ENCODE data around the gene FBXL4.

Gene FBXL4

DNA sequence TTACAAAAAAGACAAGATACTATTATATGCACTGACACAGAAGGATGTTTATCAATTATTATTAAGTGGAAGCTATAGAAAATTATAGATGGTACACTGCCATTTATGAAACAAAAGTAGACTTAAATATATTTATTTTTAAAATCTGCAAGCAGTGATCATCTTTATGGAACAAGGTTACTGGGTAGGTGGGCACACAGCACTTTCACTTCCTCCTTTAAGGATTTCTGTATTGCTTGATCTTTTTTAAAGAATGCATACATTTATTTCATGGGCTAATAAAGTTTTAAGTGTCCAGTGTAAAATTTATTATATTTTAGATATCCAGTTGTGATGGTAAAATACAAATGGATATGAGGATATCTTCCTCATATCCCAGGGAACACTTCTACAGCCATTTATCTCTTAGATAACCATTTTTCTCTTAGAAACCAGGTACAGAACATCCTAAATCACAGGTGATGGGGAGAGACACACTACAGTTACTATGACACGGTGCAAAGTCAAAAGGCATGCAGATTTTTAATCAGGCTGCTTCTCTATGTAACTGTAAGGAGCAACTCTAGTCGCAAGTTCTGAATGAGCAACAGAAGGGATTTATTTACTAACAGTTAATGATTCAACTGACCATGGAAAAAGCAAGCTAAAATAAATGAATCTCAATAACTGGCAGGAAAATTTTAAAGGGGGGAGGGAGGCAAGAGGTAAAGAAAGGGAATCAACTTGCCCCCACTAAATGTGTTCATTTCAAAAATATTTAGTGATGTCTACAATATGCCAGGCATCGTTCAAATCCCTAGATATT lies 2.2 kb downstream of the FBXL4 start:
- no peak overlapping the region for H3K27ac ChIP-seq (ENCODE audit: low read depth, low read length)
- H3K36me3 ChIP-seq (ENCODE audit: insufficient read depth, low read length), result 0 out of 2 replicates have a peak, but pooled peaks cover under 1% of the 10 kb centered on the region
- peaks cover 12% of the 10 kb centered on the region; the same call in 1 of the 2 replicates for H3K4me1 ChIP-seq (ENCODE audit: insufficient read depth, low read length)
- 0 out of 2 replicates have a peak overlapping the region, but pooled peaks have one; percentile 96 for H3K4me3 ChIP-seq (ENCODE audit: low read length)
- no peak overlapping the region for H3K9ac ChIP-seq (ENCODE audit: low read depth, low read length)
- 90% methylated on average over 3 of the region's 3 CpGs for WGBS
- H3K27me3 ChIP-seq (ENCODE audit: insufficient read depth, low read length), result no peaks in the 10 kb centered on the region
- peaks cover 5% of the 10 kb centered on the region; the same call in 1 of the 2 replicates for H3K9me3 ChIP-seq (ENCODE audit: insufficient read depth, low read depth, low read length)

DNA sequence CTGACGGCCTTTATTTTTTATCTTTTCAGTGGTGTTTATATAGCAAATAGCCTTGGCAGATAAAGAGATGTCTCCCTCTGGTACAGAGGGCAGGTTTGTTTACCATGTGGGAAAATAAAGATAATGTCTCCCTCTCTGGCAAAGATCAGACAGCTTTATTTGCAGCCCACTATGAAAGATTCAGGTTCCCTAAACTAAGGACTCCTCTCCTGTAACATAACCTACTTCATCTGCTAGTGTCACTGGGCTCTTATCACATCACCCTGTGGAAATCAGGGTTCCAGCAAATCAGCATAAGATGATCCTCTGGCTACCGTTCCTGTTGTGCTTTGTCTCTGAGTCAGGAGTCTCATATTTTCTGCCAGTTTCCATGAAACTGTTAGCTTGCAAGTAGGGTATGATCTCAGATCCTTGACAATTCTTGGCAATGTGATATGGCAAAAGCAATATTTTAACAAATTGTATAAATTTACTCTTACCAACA lies 3.1 kb downstream of the FBXL4 start:
- 84% methylated on average over 2 of the region's 2 CpGs for WGBS
- peaks cover 9% of the 10 kb centered on the region; the same call in 1 of the 2 replicates for H3K9me3 ChIP-seq (ENCODE audit: insufficient read depth, low read depth, low read length)
- H3K4me3 ChIP-seq (ENCODE audit: low read length), result no peak overlapping the region
- 0 out of 2 replicates have a peak, but pooled peaks cover 3% of the 10 kb centered on the region for H3K36me3 ChIP-seq (ENCODE audit: insufficient read depth, low read length)
- H3K4me1 ChIP-seq (ENCODE audit: insufficient read depth, low read length), result peaks cover 12% of the 10 kb centered on the region; the same call in 1 of the 2 replicates
- H3K27ac ChIP-seq (ENCODE audit: low read depth, low read length), result no peak overlapping the region
- H3K9ac ChIP-seq (ENCODE audit: low read depth, low read length), result no peak overlapping the region
- H3K27me3 ChIP-seq (ENCODE audit: insufficient read depth, low read length), result no peaks in the 10 kb centered on the region

DNA sequence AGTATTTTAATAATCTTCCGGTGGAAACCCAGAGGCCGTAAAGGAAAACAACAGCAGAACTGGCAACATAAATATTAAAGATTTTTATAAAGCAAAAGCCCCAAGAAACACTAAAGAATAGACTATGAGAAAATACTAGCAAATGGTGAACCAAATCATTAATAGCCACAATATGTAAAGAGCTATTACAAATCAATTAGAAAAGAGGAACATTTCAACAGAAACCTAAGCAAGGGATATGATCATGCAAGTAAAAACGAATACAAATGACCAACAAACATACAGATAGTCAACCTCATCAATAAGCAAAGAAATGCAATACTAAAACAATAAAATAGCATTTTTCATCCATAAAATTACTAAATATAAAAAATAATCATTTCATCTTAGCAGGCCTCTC lies 3.6 kb downstream of the FBXL4 start:
- Histone ChIP-seq H3K27me3 (ENCODE audit: insufficient read depth, low read length) (no peaks in the 10 kb centered on the region), H3K9me3 (ENCODE audit: insufficient read depth, low read depth, low read length) (peaks cover 9% of the 10 kb centered on the region; the same call in 1 of the 2 replicates), H3K9ac (ENCODE audit: low read depth, low read length) (no peak overlapping the region), H3K27ac (ENCODE audit: low read depth, low read length) (no peak overlapping the region), H3K4me3 (ENCODE audit: low read length) (no peak overlapping the region), H3K4me1 (ENCODE audit: insufficient read depth, low read length) (peaks cover 12% of the 10 kb centered on the region; the same call in 1 of the 2 replicates), H3K36me3 (ENCODE audit: insufficient read depth, low read length) (0 out of 2 replicates have a peak, but pooled peaks cover 3% of the 10 kb centered on the region)
- WGBS, result 95% methylated on average over 1 of the region's 3 CpGs

DNA sequence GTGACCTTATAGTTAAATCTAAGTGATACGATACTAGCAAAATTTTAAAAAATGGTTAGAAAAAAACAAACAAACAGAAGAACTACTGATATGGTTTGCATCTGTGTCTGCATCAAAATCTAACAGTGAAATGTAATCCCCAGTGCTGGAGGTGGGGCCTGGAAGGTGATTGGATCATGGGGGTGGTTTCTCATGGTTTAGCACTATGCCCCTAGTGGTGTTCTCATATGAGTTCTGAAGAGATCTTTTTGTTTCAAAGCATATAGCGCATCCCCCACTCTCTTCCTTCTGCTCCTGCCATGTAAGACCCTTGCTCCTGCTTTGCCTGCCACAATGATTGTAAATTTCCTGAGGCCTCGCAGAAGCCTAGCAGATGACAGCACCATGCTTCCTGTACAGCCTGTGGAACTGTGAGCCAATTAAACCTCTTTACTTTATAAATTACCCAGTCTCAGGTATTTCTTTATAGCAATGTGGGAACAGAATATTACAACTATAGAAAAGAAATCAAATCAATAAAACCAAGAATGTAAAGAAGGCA lies 5.4 kb downstream of the FBXL4 start:
- Histone ChIP-seq H3K9me3 (ENCODE audit: insufficient read depth, low read depth, low read length) (peaks cover 9% of the 10 kb centered on the region; the same call in 1 of the 2 replicates), H3K27me3 (ENCODE audit: insufficient read depth, low read length) (no peaks in the 10 kb centered on the region), H3K36me3 (ENCODE audit: insufficient read depth, low read length) (0 out of 2 replicates have a peak, but pooled peaks cover 3% of the 10 kb centered on the region), H3K4me3 (ENCODE audit: low read length) (no peak overlapping the region), H3K4me1 (ENCODE audit: insufficient read depth, low read length) (peaks cover 9% of the 10 kb centered on the region; the same call in 1 of the 2 replicates), H3K27ac (ENCODE audit: low read depth, low read length) (no peak overlapping the region), H3K9ac (ENCODE audit: low read depth, low read length) (no peak overlapping the region)
- WGBS, result 97% methylated on average over 2 of the region's 3 CpGs

DNA sequence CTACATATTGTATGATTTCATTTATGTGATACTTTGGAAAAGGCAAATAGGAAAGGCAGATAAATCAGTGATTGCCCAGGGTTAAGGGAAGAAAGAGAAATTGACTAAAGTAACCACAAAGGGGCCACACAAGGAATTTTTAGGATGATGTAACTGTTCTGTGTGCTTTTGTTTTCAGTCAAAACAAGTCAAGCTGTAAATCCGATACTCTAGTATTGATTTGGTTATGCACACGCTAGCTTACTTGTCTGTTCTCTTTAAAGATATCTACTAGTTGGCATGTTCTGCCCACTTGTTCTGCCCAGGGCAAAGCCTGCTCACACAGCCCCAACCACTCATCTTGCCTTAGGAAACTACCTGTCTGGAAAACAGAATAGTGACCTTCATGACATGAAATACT lies 6.4 kb downstream of the FBXL4 start:
- H3K36me3 ChIP-seq (ENCODE audit: insufficient read depth, low read length), result 0 out of 2 replicates have a peak, but pooled peaks cover 3% of the 10 kb centered on the region
- 98% methylated on average over 2 of the region's 2 CpGs for WGBS
- peaks cover 9% of the 10 kb centered on the region; the same call in 1 of the 2 replicates for H3K9me3 ChIP-seq (ENCODE audit: insufficient read depth, low read depth, low read length)

DNA sequence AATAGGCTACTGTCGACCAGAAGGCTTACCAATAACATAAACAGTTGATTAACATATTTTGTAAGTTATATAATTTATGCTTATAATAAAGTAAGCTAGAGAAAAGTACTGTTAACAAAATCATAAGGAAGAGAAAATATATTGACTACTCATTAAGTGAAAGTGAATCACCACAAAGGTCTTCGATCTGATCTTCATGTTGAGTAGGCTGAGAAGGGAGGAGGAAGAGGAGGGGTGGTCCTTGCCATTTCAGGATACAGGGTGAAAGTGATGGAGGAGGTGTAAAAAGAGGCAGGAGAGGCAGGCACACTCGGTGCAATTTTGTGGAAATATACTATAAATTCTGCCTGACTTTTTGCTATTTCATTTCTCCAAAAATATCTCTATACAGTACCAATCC lies 10.4 kb downstream of the FBXL4 start:
- H3K27me3 ChIP-seq (ENCODE audit: insufficient read depth, low read length), result no peaks in the 10 kb centered on the region
- H3K9ac ChIP-seq (ENCODE audit: low read depth, low read length), result no peak overlapping the region
- H3K36me3 ChIP-seq (ENCODE audit: insufficient read depth, low read length), result 0 out of 2 replicates have a peak, but pooled peaks cover 3% of the 10 kb centered on the region
- H3K4me1 ChIP-seq (ENCODE audit: insufficient read depth, low read length), result peaks cover 8% of the 10 kb centered on the region
- no peak overlapping the region for H3K27ac ChIP-seq (ENCODE audit: low read depth, low read length)
- peaks cover 6% of the 10 kb centered on the region; the same call in 1 of the 2 replicates for H3K9me3 ChIP-seq (ENCODE audit: insufficient read depth, low read depth, low read length)
- WGBS, result 90% methylated on average over 2 of the region's 3 CpGs
- H3K4me3 ChIP-seq (ENCODE audit: low read length), result no peak overlapping the region

More for the DNA sequence above, 6.4 kb downstream of the FBXL4 start:
- Histone ChIP-seq H3K27me3 (ENCODE audit: insufficient read depth, low read length) (no peaks in the 10 kb centered on the region), H3K4me1 (ENCODE audit: insufficient read depth, low read length) (peaks cover 2% of the 10 kb centered on the region; the same call in 1 of the 2 replicates), H3K9ac (ENCODE audit: low read depth, low read length) (no peak overlapping the region), H3K4me3 (ENCODE audit: low read length) (no peak overlapping the region), H3K27ac (ENCODE audit: low read depth, low read length) (no peak overlapping the region)

DNA sequence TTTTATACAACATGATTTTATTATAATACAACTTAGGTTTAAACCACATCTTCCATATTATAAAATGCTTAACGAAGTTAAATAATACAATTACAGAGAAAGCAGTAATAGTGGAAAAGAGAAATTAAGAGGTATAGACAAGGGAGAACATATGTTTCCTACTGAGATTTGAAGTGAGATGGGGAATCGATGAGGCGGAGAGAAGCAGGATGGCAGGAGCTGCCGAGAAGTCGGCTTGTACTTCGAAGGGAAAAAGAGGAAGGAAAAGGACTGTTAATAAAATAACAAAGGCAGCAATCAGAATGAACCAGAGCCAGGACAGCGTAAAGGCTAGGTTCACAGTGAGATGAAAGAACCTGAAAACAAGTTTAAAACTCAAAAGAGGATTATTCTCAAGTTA lies 15.4 kb downstream of the FBXL4 start:
- H3K36me3 ChIP-seq (ENCODE audit: insufficient read depth, low read length), result peaks cover 2% of the 10 kb centered on the region; the same call in 1 of the 2 replicates
- 56% methylated on average over 6 of the region's 7 CpGs for WGBS
- no peak overlapping the region; the same call in 1 of the 2 replicates for H3K4me3 ChIP-seq (ENCODE audit: low read length)
- no peak overlapping the region for H3K9ac ChIP-seq (ENCODE audit: low read depth, low read length)
- no peaks in the 10 kb centered on the region for H3K9me3 ChIP-seq (ENCODE audit: insufficient read depth, low read depth, low read length)
- peaks cover 17% of the 10 kb centered on the region for H3K4me1 ChIP-seq (ENCODE audit: insufficient read depth, low read length)
- H3K27me3 ChIP-seq (ENCODE audit: insufficient read depth, low read length), result no peaks in the 10 kb centered on the region
- no peak overlapping the region for H3K27ac ChIP-seq (ENCODE audit: low read depth, low read length)

DNA sequence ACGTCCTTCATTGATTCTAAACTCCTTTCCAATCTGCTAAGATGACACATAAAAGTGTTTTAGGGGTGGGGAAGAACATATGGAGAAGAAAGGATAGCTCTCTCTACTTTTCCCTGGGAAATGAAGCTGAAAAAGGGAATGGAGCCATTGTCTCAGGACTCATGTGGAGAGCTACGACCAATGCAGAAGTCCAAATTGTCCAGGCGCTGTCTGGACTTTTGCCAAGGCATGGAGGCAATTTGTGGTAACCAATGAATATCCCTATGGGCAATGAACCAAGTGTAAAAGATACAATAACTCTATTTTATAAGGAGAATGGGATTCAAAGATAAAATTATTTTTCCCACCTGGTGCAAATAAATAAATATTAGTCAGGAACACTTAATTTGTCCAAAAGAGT lies 16.1 kb downstream of the FBXL4 start:
- H3K4me1 ChIP-seq (ENCODE audit: insufficient read depth, low read length), result peaks cover 19% of the 10 kb centered on the region
- H3K9me3 ChIP-seq (ENCODE audit: insufficient read depth, low read depth, low read length), result no peaks in the 10 kb centered on the region
- WGBS, result 88% methylated on average over 2 of the region's 3 CpGs
- H3K27ac ChIP-seq (ENCODE audit: low read depth, low read length), result no peak overlapping the region
- no peak overlapping the region for H3K4me3 ChIP-seq (ENCODE audit: low read length)
- H3K9ac ChIP-seq (ENCODE audit: low read depth, low read length), result no peak overlapping the region
- no peaks in the 10 kb centered on the region for H3K27me3 ChIP-seq (ENCODE audit: insufficient read depth, low read length)
- H3K36me3 ChIP-seq (ENCODE audit: insufficient read depth, low read length), result peaks cover 9% of the 10 kb centered on the region; the same call in 1 of the 2 replicates

DNA sequence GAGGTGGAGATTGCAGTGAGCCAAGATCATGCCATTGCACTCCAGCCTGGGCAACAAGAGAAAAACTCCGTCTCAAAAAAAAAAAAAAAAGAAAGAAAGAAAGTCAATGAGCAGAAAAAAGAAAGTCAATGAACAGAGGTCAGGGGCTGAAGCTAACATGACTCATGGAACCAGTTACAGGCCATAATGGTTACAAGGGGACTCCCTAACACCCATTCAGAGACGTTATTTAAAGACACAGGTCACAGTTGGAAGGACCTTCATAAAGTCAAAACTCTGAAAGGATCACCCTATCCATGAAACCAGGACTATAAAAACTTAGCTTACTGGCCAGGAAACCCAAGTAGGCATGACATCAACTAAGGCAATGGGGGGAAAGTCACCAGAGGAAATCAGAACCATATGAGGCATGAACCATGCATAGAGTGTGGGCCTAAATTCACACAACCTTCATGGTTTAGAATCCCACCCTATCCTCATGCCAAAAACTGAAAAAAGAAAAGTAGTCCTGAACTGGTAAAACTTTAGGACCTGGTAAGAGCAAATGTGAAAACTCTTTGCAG lies 18.2 kb downstream of the FBXL4 start:
- Histone ChIP-seq H3K9me3 (ENCODE audit: insufficient read depth, low read depth, low read length) (no peaks in the 10 kb centered on the region), H3K27ac (ENCODE audit: low read depth, low read length) (no peak overlapping the region), H3K36me3 (ENCODE audit: insufficient read depth, low read length) (peaks cover 18% of the 10 kb centered on the region), H3K9ac (ENCODE audit: low read depth, low read length) (no peak overlapping the region), H3K4me3 (ENCODE audit: low read length) (no peak overlapping the region), H3K27me3 (ENCODE audit: insufficient read depth, low read length) (no peaks in the 10 kb centered on the region), H3K4me1 (ENCODE audit: insufficient read depth, low read length) (peaks cover 33% of the 10 kb centered on the region)
- 92% methylated on average over 2 of the region's 2 CpGs for WGBS

DNA sequence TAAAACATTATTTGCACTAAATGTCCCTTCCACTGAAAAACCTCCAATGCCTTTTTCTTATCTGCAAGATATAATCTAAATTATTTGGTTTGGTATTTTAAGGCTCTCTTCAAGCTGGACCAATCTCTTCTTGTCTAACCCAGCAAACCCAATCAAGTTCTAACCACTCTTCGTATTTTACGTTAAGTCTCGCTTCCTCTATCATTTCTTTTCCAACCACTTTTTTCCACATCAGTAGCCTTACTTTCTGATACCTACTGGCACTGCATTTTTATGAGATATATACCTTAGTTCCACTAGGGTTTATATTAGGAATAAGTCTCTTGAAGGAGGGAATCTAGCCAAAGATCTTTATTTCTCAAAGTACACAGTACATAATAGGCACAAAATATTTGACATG lies 19.1 kb downstream of the FBXL4 start:
- Histone ChIP-seq H3K36me3 (ENCODE audit: insufficient read depth, low read length) (peaks cover 18% of the 10 kb centered on the region), H3K4me1 (ENCODE audit: insufficient read depth, low read length) (peaks cover 33% of the 10 kb centered on the region), H3K27me3 (ENCODE audit: insufficient read depth, low read length) (no peaks in the 10 kb centered on the region), H3K9ac (ENCODE audit: low read depth, low read length) (no peak overlapping the region), H3K4me3 (ENCODE audit: low read length) (no peak overlapping the region), H3K27ac (ENCODE audit: low read depth, low read length) (no peak overlapping the region), H3K9me3 (ENCODE audit: insufficient read depth, low read depth, low read length) (no peaks in the 10 kb centered on the region)
- WGBS, result 93% methylated on average over 3 of the region's 3 CpGs

DNA sequence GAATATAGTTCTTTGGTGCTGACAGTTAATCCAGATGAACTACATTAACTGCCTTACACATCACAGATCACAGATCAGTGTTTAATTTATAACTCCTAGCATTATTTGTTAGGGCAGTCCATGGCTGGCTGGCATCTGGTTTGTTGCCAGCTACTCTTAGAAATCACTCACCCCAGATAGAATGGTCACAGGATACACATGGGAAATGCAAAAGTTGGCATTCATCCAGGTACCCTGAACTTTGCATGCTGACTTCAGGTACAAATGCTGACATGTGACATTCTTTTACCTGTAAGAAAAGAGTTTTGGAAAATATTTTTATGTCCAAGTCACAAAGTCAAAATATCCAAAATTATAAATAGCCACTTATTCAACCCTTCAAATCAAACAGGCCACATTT lies 20.2 kb downstream of the FBXL4 start:
- no peaks in the 10 kb centered on the region for H3K9me3 ChIP-seq (ENCODE audit: insufficient read depth, low read depth, low read length)
- H3K27me3 ChIP-seq (ENCODE audit: insufficient read depth, low read length), result no peaks in the 10 kb centered on the region
- peaks cover 28% of the 10 kb centered on the region for H3K4me1 ChIP-seq (ENCODE audit: insufficient read depth, low read length)
- H3K27ac ChIP-seq (ENCODE audit: low read depth, low read length), result no peak overlapping the region
- H3K36me3 ChIP-seq (ENCODE audit: insufficient read depth, low read length), result peaks cover 19% of the 10 kb centered on the region
- H3K9ac ChIP-seq (ENCODE audit: low read depth, low read length), result no peak overlapping the region
- no peak overlapping the region for H3K4me3 ChIP-seq (ENCODE audit: low read length)
